ENCODE data around the gene PFKL.
"Not testable (repeated sequence)": the region's sequence is repeated elsewhere in the genome, so short reads cannot be mapped to it uniquely, and the experiment has no call there.

Gene PFKL

DNA sequence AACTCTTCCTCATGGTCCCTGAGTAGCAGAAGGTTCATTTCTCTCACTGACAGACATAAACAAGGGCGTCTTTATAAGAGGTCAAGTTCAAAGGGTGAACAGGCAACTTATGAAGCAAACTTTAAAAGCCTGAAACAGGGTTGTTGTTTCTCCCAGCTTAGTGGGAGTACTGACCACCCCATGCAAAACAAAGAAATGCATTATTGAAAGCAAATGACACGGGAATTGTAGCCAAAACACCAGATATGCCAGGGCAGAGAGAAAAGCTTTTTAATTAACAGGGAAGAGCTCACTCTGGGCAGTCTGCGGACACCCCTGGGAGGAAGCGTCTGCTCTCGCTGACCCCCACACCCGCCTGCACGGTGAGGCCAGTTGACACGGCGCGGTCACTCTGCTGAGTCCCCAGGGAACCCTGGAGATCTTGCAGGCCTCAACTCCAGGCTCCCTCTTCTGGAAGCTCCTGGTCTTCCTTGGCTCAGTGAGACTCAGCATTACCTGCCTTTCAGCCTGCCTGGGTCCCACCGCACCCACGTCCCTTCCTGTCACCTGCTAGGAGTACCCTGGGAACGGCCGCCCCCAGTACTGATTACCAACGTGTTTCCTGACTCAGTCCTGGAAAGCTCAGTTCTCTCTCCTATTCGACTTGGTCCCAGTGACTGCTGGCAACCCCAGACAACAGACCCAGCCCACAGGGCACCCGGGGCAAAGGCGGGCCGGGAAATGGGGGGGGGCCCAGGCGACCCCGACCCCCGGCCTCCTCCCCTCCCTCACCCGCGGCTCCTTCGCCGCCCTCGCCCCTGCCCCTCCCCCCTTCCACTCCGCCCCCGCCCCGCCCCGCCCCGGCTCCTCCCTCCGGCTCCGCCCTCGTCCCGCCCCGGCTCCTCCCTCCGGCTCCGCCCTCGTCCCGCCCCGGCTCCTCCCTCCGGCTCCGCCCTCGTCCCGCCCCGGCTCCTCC, 38.4 kb downstream of the PFKL start:
- in situ Hi-C loops (cut with MboI; ENCODE audit: low sequenced_read_pairs) = no loop called here

DNA sequence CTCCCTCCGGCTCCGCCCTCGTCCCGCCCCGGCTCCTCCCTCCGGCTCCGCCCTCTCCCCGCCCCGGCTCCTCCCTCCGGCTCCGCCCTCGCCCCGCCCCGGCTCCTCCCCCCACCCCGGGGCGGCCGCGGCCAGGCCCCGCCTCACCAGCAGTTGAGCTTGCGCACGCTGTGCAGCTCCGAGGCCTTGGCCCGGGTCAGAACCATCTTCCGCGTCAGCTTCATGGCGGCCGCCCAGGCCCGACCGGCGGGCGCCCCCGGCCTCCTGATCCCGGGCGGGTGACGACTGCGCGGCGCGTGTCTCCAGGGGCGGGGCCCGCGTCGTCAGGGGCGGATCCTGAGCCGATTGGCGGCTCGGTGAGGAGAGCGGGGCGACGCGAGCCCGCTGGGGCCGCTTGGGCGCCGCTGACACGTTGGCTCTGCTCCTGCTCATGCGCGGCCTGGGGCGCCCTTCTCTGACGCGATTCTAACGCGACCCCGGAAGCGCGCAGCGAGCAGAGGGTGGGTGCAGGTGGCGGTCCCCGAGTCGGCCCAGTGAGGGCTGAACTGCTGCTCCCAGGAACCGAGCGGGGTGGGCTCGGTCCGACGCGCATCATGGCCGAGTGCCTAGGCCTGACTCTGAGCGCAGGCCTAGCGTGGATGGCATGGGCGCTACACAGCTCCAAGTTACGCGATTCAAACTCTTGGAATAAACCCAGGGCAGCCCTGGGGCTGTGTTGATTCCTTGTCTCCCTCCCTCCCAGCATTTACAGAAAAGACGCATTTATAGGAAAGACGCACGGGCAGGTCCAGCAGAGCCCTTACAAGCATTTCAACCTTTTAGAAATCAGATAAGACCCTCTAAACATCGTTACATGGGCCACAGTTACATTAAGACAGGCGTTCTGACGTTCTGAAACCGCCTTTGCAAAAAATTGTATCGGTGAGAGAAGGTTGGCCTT, 39.4 kb downstream of the PFKL start, which contains the start of gene CFAP410:
CFAP410 (minus strand) TSS at position 420 of the 940 bp plus-strand sequence; CDS start at position 224, 196 bp downstream.
- in situ Hi-C loops (cut with MboI; ENCODE audit: low sequenced_read_pairs) = no loop called here

DNA sequence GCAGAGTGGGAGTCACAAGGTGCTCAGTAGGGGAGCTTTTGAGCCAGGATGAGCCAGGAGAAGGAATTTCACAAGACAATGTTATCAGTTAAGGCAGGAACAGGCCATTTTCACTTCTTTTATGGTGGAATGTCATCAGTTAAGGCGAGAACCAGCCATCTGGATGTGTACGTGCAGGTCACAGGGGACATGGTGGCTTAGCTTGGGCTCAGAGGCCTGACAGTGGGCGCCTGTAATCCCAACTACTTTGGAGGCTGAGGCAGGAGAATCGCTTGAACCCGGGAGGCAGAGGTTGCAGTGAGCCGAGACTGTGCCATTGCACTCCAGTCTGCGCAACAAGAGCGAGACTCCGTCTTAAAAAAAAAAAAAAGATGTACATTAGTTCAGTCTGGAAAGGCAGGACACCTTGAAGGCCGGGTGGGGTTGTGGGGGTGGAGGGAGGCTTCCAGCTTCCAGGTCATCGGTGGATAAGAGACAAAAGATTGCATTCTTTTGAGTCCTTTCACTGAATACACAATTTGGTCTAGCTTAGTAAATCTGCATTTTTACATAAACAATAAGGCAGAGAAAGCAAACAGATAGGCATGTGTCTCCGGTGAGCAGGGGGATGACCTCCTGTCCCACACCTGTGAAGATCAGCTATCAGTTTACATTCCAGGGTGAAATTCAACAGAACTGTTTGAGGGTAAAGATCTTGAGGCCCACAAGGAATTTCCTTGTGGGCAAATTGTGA, 42.0 kb downstream of the PFKL start:
- in situ Hi-C loops (cut with MboI; ENCODE audit: low sequenced_read_pairs) = not testable (repeated sequence)

DNA sequence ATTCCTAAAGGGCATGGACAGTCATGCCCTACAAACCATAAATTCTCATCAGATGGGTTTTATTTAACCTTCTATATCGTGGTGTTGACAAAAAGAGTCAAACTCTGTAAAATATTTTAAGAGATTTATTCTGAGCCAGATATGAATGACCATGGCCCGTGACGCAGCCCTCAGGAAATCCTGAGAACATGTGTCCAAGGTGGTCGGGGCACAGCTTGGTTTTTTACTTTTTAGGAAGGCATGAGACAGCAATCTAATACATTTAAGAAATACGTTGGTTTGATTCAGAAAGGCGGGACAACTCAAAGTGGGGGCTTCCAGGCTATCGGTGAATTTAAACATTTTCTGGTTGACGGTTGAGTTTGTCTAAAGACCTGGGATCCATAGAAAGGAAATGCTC, 43.1 kb downstream of the PFKL start:
- in situ Hi-C loops (cut with MboI; ENCODE audit: low sequenced_read_pairs) = not testable (repeated sequence)

DNA sequence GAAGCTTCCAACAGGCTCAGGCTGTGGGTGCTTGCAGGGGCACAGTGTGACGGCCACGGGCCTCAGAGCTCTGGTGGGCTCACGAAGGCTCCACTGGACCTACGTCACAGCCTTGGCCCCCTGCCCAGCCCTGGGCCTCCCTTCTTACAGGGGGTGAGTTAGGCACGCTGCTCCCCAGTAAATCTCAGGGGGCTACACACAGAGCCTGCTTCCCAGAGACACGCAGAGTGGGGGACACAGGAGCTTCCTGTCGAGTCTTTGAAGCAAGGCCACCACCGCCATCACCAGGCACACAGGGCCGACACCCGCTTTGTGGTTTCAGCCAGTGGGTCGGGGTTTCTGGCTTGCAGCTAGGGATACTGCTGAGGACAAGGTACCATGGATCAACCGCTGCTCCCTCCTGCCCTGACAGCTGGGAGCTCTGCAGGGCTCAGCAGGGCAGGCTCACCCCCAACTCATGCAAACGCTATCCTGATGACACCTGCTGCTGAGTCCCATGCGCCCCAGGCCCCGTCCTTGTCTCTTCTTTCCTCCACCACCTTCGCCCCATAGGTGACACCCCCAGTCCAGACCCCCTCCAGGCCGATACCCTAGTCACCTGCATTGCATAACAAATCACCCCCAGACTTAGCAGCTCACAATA, 44.8 kb downstream of the PFKL start:
- in situ Hi-C loops (cut with MboI; ENCODE audit: low sequenced_read_pairs) = no loop called here

DNA sequence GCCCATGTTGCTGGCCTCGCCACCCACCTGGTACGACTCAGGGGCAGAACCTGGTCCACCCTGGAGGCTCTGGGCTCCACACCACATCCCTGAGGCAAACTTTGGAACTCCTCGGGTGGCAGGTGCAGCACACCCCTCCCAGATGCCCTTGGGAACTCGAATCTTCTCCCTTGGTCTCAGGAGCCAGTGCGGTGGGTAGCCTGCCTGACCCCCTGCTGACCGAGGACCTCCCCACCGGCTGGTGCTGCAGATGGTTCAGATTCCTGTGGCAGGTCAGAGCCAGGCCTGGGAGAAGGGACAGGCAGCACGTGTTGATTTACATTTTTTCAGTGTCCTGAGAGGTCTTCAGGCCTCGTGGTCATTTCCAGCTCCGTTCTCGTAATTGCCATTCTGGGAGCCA, 45.6 kb downstream of the PFKL start:
- in situ Hi-C loops (cut with MboI; ENCODE audit: low sequenced_read_pairs) = no loop called here

DNA sequence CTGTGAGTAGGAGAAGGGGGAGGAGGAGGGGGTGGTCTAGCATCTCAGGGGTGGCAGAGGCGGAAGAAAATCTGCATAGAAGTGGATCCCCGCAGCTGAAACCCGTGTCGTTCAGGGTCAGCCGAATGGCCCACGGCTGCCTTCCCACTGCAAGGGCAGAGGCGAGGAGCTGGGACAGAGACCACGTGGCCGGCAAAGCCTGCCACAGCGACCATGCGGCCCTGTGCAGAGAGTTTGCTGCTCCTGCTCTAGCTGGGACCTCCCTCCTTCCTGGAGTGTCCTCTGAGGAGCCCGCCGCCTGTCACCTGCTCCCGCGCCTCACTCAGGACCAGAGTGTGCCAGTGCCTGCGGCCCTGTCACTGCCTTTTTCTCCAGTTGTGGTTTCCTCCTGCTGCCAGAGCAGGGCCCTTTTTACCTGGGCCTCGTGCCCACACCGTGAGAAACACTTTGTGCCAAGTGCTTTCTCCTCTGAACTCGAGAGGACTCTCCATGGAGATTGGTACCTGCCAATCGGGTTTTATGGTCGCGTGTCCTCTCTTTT, 48.1 kb downstream of the PFKL start:
- in situ Hi-C loops (cut with MboI; ENCODE audit: low sequenced_read_pairs) = no loop called here

DNA sequence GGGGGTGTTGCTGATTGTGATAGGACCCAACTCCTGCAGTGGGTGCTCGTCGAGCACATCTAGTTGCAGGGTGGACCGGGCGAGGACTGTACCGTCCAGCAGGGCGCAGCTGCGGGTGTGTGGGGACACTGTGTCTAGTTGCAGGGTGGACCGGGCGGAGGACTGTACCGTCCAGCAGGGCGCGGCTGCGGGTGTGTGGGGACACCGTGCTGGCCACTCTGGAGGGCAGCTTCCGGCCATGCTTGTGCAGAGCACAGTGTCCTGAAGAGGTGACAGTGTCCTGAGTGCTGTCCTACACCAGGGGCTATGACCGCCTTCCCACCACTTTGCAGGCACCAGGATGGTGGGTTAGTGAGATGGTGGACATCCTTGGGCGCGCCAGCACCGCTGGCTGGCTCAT, 49.0 kb downstream of the PFKL start:
- in situ Hi-C loops (cut with MboI; ENCODE audit: low sequenced_read_pairs) = no loop called here

DNA sequence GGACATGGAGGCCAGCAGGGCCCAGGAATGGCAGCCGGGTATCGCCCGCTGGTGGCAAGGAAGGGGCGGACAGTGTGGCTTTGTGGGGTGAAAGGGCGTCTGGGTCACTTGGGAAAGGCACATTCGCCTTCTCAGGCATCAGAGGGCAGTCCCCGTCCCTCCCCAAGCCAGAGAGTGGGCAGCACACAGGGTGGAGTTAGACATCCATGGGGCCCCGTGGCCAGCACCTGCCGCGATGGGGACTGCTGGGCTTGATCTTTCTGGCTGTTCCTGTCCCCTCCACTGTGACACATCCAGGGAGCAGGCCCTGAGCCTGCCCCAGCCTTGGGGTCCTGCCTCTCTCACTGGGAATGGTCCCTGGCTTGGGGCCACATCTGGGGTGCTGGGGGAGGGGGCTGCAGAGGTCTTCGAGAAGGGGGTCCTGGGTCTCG, 49.6 kb downstream of the PFKL start:
- in situ Hi-C loops (cut with MboI; ENCODE audit: low sequenced_read_pairs) = no loop called here

DNA sequence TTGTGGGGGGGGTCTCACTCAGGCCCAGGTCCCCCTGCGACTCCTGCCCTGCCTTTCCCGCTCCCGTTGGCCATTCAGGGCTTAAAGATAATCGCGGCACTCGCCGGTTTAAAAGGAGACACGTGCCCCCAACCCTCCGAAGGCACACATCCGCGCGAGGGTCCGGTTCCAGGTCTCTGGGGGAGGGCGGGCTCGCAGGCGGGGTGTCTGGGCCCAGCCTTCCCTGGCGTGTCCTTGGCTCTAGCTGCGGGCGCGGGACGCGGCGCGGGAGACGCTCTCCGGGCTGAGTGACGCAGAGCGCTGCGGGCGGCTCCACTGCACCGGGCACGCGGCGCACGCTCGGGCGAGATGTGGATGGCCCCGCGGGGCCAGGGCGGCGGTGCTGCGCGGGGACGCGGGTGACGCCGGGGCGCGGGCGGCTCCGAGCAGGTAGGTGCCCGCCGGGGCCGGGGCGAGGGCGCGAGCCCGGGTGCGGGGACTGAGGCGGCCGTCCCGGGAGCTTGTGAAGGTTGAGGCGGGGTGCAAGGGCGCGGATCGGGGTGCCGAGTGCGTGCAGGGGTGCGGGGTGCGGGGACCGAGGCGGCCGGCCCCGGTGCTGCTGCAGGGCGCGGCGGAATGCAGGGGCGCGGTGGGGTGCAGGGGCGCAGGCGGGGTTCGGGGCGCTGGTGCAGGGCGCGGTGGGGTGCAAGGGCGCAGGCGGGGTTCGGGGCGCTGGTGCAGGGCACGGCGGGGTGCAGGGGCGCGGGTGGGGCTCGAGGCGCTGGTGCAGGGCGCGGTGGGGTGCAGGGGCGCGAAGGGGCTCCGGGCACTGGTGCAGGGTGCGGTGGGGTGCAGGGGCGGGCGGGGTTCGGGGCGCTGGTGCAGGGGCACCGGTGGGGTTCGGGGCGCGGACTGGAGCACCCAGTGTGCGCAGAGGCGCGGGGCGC, 50.3 kb downstream of the PFKL start:
- in situ Hi-C loops (cut with MboI; ENCODE audit: low sequenced_read_pairs) = no loop called here

DNA sequence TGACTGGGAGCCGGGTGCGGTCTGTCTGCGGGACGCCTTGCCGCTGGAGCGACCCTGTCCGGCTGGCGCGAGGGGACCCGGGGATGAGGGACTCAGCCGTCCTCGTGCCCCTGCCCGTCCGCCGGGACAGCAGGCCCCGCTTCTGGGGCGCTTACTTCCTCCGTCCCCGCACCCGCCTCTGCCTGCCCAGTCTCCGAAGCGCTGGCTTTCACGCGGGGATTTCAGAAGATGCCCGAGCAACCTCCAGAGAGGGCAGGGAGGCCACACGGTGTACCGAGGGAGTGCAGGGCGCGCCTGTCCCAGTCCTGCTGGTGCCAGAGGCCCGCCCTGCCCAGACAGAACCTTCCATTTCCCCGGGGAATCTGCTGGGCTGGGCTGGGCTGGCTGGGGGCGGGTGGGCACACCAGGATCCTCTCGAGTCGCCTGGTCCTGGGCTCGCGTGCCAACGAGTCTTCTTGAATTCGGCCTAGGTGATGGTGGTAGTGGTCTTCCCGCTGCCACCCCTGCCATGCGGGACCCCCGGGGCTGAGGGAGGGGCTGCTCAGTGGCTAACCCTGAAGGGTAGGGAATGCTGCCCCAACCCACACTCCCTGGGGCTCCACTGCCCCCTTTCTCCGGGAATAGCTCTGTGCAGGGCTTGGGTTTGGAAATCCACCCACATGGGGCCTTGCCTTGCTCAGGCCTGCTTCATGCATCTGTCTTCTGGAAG, 51.1 kb downstream of the PFKL start:
- in situ Hi-C loops (cut with MboI; ENCODE audit: low sequenced_read_pairs) = no loop called here

DNA sequence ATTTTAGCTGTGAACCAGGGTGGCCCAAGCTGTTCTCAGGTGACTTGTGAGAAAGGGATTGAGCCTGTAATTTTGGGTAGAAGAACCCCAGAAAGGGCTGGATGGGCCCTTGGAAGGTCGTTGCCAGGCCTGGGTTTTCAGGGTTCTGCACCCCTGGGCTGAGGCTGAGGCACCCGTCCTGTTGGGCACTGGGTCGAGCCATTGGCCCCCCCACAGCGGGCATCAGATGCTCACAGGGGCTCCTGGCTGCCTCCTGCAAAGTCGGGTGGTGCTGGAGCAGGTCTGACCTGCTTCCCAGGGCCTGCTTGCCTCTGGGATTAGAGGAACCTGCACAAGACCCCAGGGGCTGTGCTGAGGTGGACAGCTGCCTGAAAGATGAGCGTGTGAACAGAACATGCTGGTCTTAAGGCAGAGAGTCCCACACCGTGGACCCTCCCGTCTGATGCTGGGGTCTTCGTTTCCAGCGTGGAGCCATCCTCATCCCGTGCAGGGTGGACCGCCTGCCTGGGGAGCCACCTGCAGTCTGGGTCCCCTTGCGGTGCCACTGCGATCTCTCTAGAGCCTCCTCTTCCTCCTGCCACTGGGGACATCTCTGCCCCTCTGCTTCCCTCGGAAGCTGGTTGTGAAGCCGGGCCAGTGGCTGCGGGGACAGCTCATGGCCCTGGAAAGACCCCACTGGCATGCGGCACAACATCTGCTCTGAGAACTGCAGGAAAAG, 51.8 kb downstream of the PFKL start:
- in situ Hi-C loops (cut with MboI; ENCODE audit: low sequenced_read_pairs) = no loop called here

DNA sequence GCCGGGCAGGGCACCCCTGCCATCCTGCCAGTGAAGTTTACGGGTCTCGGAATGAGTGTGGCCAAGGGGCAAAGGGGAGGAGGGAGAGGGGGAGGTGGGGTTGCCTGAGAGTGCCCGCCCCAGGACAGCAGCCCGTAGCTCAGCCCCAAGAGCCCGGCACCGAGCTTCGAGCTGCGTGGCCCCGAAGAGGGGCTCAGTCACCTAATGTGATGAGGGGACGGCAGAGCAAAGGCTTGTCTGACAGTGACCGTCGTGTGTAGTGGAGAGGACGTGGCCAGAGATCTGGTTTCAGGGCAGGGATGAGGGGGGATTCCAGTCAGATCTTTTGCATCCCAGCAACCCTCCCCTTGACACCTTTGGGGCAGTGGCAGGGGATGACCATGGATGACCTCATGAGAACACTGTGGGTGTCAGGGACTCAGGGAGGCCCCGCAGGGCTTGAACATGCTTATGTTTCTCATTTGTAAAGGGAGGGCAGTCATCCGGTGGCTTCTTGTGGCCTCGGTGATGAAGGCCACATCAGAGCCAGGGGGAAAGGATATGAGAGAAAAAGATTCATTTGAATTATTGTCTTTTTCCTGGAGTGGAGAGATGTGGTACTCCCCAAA, 52.5 kb downstream of the PFKL start:
- in situ Hi-C loops (cut with MboI; ENCODE audit: low sequenced_read_pairs) = no loop called here

DNA sequence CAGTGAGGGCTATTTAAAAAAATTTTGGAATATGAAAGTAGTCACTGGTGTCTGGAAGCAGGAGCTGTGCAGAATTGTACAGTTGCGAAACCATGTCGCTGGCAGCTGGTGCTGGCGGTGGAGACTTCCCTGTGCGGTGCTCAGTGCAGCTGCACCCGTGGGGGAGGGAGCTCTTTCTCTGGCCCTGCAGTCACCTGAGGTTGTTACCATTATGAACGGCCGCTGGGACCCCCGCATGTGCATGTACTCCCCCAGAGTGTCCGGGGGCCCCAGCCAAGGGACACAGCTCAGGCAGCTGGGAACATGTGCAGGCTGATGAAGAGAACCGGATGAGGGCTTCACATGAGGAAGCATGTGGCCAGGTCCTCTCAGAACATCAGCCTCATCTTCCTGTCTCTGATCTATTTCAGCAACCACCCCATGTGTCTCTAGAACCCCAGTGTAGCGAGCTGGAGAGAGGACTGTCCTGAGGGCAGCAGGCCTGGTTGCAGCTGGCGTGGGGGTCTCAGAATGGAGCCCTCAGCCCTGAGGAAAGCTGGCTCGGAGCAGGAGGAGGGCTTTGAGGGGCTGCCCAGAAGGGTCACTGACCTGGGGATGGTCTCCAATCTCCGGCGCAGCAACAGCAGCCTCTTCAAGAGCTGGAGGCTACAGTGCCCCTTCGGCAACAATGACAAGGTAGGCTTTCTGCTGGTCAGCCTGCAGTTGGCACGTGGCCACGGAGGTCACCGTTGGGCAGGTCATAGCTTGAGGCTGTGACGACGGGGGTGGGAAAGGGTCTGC, 53.5 kb downstream of the PFKL start, which contains the start of gene TRPM2:
TRPM2 (plus strand) TSS at position 431 of the 780 bp plus-strand sequence; CDS start at position 511, 80 bp downstream.
- in situ Hi-C loops (cut with MboI; ENCODE audit: low sequenced_read_pairs) = no loop called here

DNA sequence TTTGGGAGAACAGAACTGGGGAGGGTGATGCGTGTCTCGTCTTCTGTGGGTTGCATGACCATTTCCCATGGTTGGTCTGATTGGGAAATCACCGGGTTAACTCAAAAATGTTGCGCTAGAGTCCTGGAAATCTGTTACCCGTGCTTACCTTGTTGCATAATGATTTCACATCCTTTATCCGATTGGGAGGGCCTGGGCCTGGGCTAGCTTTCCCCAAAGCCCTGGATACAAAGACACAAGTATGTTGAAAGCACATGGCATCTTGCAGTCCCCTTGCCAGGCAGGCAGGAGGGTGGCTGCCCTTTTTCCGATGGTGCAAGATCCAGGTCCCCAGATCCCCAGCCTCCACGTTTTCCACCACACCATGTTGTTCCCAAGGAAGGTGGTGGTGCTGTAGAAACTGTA, 54.1 kb downstream of the PFKL start:
- in situ Hi-C loops (cut with MboI; ENCODE audit: low sequenced_read_pairs) = no loop called here

Measured in HL-60/S4 treated with phorbol 12-myristate 13-acetate at 8.2 ng/mL for 4 days and 3 days (cell line).